DND-41 (cell line): ENCODE results near the gene PGM2L1.

Experiments used
- EZH2 ChIP-seq: IDR thresholded peaks from 3 replicates; pipeline ENCODE4 v1.6.1; 2012; ENCODE audit warnings: borderline replicate concordance, low read depth, mild to moderate bottlenecking, moderate library complexity, low read length, inconsistent platforms; ENCODE audit not compliant: severe bottlenecking
- TF ChIP-seq, protein P1 (sequence below): IDR thresholded peaks from 2 replicates; pipeline ENCODE4 v1.5.1; 2012; ENCODE audit warnings: borderline replicate concordance, low read length, moderate library complexity, mild to moderate bottlenecking; ENCODE audit not compliant: poor library complexity, severe bottlenecking; ENCODE audit errors: extremely low read depth

DNA sequence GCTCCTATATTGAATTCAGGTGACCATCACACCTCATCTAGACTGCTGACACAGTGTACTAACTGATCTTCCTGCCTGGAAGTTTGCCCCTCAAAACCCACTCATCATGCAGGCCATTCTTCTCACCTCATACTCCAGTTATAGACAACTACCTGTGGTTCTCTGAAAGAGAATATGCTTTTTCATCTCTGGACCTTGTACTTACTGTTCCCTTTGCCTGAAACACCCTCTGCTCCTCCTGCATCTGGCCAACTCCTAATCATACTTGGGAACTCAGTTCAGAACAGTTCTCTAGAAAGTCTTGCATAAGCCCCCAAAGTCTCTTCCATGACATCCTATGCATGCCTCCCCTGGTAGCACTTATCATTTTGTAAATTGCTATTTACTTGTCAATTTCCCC, 58.6 kb downstream of the PGM2L1 start:
- TF ChIP-seq, protein P1, sequence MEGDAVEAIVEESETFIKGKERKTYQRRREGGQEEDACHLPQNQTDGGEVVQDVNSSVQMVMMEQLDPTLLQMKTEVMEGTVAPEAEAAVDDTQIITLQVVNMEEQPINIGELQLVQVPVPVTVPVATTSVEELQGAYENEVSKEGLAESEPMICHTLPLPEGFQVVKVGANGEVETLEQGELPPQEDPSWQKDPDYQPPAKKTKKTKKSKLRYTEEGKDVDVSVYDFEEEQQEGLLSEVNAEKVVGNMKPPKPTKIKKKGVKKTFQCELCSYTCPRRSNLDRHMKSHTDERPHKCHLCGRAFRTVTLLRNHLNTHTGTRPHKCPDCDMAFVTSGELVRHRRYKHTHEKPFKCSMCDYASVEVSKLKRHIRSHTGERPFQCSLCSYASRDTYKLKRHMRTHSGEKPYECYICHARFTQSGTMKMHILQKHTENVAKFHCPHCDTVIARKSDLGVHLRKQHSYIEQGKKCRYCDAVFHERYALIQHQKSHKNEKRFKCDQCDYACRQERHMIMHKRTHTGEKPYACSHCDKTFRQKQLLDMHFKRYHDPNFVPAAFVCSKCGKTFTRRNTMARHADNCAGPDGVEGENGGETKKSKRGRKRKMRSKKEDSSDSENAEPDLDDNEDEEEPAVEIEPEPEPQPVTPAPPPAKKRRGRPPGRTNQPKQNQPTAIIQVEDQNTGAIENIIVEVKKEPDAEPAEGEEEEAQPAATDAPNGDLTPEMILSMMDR: no peak
- TF ChIP-seq EZH2: no peak
